Raji (cell line): ENCODE data around the gene ZP4.

Experiments
- POLR2A ChIP-seq: IDR thresholded peaks from 2 replicates; pipeline ENCODE4 v1.6.1; 2011; ENCODE audit warnings: low read depth, low read length, control low read depth; ENCODE audit not compliant: insufficient read depth

ZP4 gene

DNA sequence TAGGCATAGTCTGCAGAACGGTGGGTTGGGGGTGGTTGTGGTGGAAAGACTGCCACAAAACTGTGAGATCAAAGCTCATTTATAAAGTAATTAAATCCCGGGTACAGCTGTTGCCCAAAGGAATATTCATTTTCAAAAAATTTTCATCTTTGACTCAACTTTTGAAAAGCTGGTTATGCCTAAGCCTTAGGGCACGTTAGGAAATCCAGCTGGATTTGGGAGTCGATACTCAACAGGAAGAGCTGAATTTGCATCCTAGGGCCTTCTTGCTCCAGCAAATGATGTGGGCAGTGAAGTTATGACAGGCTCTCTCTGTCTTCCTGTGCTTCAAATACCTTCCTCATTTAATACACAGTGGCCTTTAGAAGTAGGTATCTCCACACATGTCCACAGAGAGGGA lies 31.7 kb downstream of the ZP4 start:
- TF ChIP-seq POLR2A, result no peak

DNA sequence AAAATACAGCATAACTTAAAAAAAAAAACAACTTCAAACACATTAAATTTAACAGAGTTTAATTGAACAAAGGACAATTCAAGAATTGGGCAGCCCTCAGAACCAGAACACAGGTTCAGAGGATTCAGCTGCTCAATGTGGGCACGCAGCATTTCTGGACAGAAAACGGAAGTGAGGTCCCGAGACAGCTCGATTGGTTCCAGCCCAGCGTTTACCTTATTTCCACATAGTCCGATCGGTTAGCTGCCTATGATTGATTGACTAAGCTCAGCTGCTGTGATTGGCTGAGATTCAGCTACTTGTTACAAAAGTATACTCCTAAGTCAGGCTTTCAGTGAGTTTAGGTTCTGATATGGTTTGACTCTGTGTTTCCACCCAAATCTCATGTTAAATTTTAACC lies 33.3 kb downstream of the ZP4 start:
- no peak for TF ChIP-seq POLR2A

DNA sequence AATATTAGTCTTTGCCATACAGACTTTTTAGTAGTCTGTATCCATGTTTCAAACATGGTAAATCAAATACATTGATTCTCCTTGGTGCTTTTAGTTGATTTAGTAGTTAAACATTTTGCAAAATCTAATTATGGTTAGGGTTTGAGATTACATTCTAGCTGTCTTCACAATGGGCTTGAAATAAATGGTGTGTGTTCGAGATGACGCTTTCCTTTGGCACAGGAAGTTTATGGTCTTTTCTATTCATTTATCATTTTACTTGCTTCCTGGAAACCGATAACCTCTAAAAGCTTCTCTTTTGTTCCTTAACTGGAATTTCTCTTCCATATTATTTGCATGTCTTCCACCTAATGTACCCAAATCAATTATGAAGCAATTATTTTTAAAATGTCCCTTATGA lies 38.4 kb downstream of the ZP4 start:
- no peak for TF ChIP-seq POLR2A

DNA sequence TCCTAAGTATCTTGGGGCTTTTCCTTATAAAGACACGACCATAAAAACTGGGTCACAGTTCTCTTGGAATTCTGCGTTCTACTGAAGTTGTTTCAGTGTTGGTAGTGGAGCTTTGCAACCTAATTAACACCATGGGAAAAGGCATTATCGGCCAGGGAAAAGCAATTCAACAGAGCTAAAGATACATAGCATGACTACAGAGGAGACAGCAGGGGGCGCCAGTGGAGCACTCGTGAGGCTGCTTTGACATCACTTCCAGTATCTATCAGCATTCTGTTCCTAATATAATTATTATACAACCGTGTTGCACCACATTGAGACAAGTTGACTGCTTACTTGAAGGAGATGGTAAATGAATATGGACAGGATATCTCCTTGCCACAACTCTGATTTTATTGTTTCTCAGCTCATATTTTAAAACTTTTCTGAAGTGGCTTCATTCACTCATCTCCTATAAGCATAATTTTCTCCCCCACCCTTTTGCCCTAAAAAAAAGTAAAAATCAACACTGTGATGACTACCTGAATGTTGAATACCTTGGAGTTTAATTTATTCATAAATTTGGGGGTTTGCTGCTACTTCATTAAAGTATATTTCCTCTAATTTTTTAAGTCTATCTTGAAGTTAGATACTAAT lies 39.4 kb downstream of the ZP4 start:
- no peak for TF ChIP-seq POLR2A

DNA sequence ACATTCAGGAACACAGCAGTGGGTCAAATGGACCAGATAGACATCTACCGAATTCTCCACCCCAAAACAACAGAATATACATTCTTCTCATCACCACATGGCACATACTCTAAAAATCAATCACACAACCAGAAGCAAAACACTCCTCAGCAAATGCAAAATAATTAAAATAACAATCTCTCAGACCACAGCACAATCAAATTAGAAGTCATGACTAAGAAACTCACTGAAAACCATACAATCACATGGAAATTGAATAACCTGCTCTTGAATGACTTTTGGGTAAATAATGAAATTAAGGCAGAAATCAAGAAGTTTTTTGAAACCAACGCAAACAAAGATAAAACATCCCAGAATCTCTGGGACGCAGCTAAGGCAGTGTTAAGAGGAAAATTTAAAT lies 49.2 kb downstream of the ZP4 start:
- no peak for TF ChIP-seq POLR2A

DNA sequence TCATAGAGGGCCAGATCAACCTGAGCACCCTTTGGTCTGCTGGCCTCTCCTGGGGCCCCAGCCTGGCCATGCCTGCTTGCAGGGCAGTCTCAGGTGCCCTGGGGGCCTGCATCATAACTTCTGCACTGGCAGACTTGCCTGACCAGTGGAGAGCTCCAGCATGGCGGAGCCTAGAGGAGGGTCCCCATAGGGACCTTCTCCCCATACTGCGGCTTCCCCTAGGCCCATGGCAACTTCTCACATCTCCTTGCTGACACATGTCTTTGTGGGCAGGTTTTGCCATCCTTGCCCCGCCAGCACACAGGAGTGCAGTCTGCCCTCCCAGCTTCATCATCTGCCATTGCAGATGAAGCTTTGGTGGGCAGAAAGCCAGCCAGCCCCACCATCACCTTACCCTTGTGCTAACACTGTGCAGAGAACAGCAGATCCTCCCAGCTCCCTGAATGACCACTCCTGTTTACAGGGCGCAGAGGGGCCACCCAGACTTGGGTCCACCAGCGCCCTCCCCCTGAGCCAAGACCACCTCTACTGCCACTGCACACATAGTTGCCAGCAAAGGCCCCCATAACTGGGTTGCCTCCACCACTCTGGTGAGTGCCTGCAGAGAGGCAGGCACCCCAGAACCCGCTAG lies 51.7 kb downstream of the ZP4 start:
- TF ChIP-seq POLR2A, result no peak

DNA sequence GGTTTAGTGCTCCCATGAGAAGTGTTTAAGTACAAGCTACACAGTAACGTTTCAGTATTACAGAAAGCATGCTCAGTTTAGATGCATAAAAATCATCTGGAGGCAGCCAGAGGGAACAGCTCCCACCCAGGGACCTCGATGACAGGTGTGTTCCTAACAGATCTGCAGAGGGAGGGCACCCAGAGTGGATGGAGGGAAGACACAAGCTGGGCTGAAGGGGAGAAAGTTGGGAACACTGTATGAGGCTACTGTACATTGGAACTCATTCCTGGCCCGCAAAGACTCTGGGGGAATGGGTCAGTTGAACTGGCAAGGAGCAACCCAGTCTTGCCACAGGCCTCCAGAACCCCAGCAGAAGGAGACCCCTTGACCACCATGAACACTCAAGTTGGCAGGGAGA lies 52.4 kb downstream of the ZP4 start:
- no peak for TF ChIP-seq POLR2A

DNA sequence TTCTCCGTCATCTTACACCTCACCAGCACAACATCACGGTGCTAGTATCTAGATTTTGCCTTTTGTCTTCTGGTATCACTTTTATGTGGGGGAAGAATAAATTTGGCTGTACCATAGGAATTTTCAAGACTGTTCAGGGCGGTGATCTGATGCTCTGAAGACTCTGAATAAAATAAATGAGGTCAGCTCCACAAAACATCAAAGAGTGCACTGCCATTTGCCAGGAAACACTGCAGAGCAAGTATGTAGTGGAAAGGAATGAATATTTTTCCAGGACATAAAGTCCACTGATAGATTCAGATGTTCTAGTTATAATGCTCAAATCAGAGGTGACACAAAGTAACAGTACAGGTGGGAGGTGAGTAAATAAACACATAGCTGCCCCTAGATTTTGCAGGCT lies 56.3 kb downstream of the ZP4 start:
- TF ChIP-seq POLR2A, result no peak

DNA sequence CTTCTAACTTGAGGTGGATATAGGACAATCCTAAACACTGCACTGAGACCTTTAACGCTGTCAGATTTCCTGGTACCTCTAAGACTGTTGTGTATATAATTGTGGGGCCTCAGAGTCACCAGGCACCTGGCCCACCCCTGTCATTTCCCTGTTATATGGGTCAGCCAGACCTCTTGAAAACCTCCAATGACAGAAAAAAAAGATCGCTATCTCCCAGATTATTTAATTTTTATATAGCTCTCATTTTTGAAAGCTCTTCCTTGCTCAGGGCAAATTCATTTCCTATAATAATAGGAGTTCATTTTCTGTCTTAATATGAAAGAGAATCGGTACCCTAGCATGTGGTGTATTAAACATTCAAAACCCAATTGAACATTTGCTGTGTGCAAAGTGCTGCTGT lies 56.7 kb downstream of the ZP4 start:
- no peak for TF ChIP-seq POLR2A

DNA sequence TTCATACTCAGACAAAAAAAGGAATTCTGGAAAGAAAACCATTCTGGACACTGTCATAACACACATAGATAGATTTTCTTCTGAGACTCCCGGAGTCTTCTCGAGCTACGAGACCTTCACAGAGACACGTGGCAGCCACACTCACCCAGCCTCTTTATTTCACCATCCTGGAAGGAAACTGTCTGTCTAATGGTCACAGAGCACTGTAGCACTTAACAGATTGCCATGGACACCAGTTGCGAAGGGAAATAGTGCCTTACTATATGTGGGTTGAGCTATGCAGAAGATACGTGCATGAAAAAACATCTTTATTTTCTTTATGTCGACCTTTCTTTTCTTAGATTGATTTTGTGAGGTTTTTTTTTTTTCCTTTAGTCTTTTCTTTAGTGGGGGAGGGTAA lies 57.9 kb downstream of the ZP4 start:
- TF ChIP-seq POLR2A, result no peak
